Type B pancreatic cell (in vitro differentiated cells): ENCODE results near the gene KLHL36. TPM values are rescaled to one million over a fixed set of nuclear protein-coding genes. Genes with fewer than 3 reads are reported as not detected.

Source experiments
- DNase-seq: peaks from one replicate; pipeline ENCODE4 v3.0.0; 2021; ENCODE audit warnings: mixed read lengths; ENCODE audit not compliant: unreplicated experiment; ENCODE audit errors: extremely low spot score
- H3K27ac Mint-ChIP-seq: 2 replicates; pipeline ENCODE4 v1.8.0; 2021; ENCODE audit warnings: mild to moderate bottlenecking, mixed read lengths
- H3K27me3 Mint-ChIP-seq: 2 replicates; pipeline ENCODE4 v1.8.0; 2021; ENCODE audit warnings: mixed read lengths
- H3K36me3 Mint-ChIP-seq: 2 replicates; pipeline ENCODE4 v1.8.0; 2021; ENCODE audit warnings: mixed read lengths
- H3K4me1 Mint-ChIP-seq: one replicate; pipeline ENCODE4 v1.8.0; 2021; ENCODE audit warnings: mixed read lengths; ENCODE audit not compliant: unreplicated experiment
- H3K4me3 Mint-ChIP-seq: 2 replicates; pipeline ENCODE4 v1.8.0; 2021; ENCODE audit warnings: mild to moderate bottlenecking, mixed read lengths
- H3K9me3 Mint-ChIP-seq: 2 replicates; pipeline ENCODE4 v1.8.0; 2021; ENCODE audit warnings: mixed read lengths
- total RNA-seq: library from RNA; stranded (reverse); gene quantifications from 2 replicates; pipeline ENCODE4 v1.2.1, GENCODE V29; 2021; ENCODE audit warnings: low replicate concordance
- TF ChIP-seq, protein P1 (sequence below): fragments of 200-600 bp; sonication (generic); conservative IDR thresholded peaks from 2 replicates; pipeline ENCODE4 v1.5.0; 2021; ENCODE audit warnings: antibody characterized with exemption, mild to moderate bottlenecking

The KLHL36 gene
- total RNA-seq, 1 donor from 2014 or later, result 40.3 TPM

DNA sequence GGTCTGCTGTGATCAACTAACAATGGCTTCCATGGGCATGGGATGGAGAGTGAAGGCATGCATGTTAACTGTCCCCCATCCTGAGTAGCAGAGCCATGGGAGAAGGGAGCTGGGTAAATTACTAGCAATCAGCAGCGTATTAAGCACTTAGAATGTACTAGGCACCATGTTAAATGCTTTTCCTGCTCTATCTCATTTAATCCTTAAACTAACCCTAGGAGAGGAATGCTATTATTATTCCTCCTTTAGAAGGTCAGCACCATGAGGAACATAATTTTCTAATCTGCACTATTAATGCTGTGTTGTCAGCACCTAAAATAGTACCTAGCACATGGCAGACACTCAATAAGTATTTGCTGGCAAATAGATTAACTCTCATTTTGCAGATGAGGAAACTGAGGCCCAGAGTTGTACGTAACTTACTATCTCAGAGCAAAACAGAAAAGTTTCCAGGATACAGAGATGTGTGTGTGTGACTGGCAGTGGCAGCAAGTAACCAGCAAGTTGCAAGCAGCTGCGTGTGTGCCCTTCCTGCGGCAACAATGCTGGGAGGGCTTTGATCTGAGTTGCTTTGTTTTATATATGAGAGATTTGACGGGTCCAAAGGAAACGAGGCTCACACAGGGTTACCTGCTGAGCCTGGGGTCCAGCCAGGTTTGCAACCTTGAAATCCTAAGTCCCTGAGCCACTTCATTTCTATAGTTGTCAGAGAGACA lies 6.5 kb upstream of the KLHL36 start:
- Mint-ChIP-seq H3K27me3 (peaks cover 7% of the 10 kb centered on the region), H3K4me3 (no peak overlapping the region), H3K4me1 (peaks cover 18% of the 10 kb centered on the region), H3K36me3 (no peaks in the 10 kb centered on the region), H3K27ac (peak overlapping the region; percentile 36), H3K9me3 (peaks cover 3% of the 10 kb centered on the region)
- TF ChIP-seq, protein P1, sequence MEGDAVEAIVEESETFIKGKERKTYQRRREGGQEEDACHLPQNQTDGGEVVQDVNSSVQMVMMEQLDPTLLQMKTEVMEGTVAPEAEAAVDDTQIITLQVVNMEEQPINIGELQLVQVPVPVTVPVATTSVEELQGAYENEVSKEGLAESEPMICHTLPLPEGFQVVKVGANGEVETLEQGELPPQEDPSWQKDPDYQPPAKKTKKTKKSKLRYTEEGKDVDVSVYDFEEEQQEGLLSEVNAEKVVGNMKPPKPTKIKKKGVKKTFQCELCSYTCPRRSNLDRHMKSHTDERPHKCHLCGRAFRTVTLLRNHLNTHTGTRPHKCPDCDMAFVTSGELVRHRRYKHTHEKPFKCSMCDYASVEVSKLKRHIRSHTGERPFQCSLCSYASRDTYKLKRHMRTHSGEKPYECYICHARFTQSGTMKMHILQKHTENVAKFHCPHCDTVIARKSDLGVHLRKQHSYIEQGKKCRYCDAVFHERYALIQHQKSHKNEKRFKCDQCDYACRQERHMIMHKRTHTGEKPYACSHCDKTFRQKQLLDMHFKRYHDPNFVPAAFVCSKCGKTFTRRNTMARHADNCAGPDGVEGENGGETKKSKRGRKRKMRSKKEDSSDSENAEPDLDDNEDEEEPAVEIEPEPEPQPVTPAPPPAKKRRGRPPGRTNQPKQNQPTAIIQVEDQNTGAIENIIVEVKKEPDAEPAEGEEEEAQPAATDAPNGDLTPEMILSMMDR, result no peak
- no peak for DNase-seq

DNA sequence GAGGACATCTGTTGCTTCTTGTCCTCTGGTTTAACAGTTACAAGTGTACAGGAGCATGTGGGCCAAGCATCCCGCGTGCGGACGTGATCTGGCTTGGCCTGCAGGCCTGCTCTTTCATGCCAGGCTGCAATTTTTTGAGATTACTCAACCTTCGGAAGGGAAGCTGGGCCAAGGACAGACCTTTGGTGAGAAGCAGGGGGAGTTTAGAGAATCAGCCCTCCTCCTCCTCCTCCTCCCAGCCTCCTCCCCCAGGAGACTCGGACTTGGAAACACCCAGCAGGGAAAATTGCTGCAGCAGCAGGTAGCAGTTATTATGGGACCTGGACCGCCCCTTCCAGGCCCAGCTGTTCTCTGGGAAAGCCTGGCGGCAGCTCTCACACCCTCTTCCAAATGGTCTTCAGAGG lies 5.1 kb upstream of the KLHL36 start:
- peak overlapping the region; percentile 50 for H3K27ac Mint-ChIP-seq
- H3K27me3 Mint-ChIP-seq, result peaks cover 7% of the 10 kb centered on the region
- H3K9me3 Mint-ChIP-seq, result no peaks in the 10 kb centered on the region
- no peak for DNase-seq
- H3K4me1 Mint-ChIP-seq, result peaks cover 22% of the 10 kb centered on the region
- H3K4me3 Mint-ChIP-seq, result no peak overlapping the region
- TF ChIP-seq, protein P1, result no peak
- H3K36me3 Mint-ChIP-seq, result no peaks in the 10 kb centered on the region

DNA sequence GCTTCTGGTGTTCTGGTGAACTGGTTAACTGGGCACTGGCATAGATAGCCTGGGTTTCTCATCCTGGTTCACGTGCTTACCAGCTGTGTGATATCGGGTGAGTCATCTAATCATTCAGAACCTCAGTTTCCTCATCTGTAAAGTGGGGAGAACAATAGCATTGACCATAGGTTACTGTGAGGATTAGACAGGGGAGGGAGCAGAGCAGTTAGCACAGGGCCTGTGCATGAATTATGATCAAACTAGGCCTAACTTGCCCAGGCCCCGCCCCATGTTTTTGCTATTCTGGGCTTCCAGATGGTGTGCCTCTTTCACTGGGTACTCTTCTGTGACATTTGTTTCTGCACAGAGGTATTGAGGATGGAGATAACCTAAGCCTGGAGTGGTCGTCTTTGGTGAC lies 4.6 kb upstream of the KLHL36 start:
- Mint-ChIP-seq H3K27ac (no peak overlapping the region), H3K36me3 (no peaks in the 10 kb centered on the region), H3K27me3 (peaks cover 7% of the 10 kb centered on the region), H3K9me3 (no peaks in the 10 kb centered on the region), H3K4me1 (peaks cover 22% of the 10 kb centered on the region), H3K4me3 (no peak overlapping the region)
- TF ChIP-seq, protein P1, result no peak
- DNase-seq, result no peak

DNA sequence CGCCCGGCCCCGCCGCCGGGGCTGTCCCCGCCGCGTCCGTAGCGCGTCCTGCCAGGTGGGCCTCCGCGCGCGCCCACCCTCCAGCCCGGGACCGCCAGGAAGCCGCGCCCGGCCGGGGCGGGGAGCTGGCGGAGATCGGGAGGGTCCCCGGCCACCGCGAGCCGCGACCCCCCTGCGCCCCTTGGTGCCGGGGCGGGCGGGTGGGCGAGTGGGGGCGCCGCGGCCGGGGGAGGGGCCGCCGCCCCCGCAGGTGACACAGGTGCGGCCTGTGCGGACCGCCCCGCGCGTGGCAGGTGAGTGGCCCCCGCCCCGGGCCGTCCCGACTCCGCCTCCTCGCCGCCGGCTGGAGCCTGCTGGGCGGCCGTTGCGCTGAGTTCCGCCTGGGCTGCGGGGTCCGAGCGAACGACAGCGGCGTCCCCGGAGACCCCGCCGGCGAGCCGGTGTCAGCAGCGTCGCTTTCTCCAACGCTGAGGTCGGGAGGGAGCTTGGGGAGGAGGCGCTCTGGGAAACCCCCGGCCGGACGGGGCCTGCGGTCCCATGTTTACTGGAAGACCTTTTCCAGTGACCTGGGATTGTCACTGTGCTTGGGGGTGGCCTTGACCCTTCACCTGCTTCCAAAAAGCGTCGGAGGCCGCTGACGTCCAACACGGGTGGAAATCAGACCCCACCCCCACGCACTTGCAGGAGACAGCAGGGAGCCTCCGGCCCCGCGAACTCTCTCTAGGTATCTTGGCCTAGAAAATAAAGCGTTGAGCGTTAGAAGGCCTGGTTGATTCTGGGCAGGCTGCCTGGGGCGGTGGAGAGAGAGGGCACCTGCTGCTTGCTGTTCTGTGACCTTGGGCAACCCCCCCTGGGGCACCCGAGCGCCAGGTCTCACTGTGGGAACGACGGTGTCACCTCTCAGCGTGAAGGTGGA lies 542 bp downstream of the KLHL36 start:
- peak overlapping the region; percentile 73 for H3K27ac Mint-ChIP-seq

DNA sequence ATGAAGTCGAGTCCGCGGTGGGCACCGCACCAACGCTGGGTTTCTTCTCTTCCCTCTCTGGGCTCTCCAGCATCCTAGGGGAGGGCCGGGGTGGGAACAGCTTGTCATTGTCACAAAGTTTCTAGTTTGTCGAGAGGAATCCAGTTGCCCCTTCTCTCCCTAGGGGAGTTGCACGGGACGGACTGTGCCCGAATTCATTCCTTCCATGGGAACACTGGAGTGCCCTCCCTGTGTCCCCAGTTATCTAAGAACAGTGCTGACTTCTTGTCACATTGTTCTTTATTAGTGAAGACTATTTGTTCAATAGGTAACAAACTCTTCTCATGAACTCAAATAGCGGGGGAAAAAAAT lies 1.2 kb downstream of the KLHL36 start:
- Mint-ChIP-seq H3K27me3 (peaks cover 7% of the 10 kb centered on the region), H3K9me3 (no peaks in the 10 kb centered on the region), H3K4me3 (peak overlapping the region; percentile 85), H3K36me3 (peaks cover 8% of the 10 kb centered on the region), H3K27ac (peak overlapping the region; percentile 73), H3K4me1 (peaks cover 16% of the 10 kb centered on the region)
- no peak for DNase-seq
- TF ChIP-seq, protein P1, result no peak

More for the DNA sequence above, 542 bp downstream of the KLHL36 start:
- Mint-ChIP-seq H3K27me3 (peaks cover 7% of the 10 kb centered on the region), H3K36me3 (peaks cover 8% of the 10 kb centered on the region), H3K4me1 (peaks cover 16% of the 10 kb centered on the region), H3K9me3 (no peaks in the 10 kb centered on the region), H3K4me3 (peak overlapping the region; percentile 85)
- TF ChIP-seq, protein P1, result no peak
- DNase-seq, result no peak
